ENCODE measurements around the gene RIC3.

GRCh38 chr11:8190431-8190830 lies 21.6 kb upstream of the RIC3 start:
- TF ChIP-seq PKNOX1 (IDR thresholded peaks at IDR 0.05), result no peak
- no peak for TF ChIP-seq HDGF (IDR thresholded peaks at IDR 0.05; ENCODE audit: borderline replicate concordance)
- no peak for TF ChIP-seq FOXK2 (IDR thresholded peaks at IDR 0.05)
- no peak for TF ChIP-seq FOXA1 (IDR thresholded peaks at IDR 0.05)
